Liver (tissue), 3 donors: ENCODE measurements around the gene HIPK1.

Experiments
- ATF3 ChIP-seq: IDR thresholded peaks from 2 replicates; pipeline ENCODE4 v1.6.1; 2016; ENCODE audit warnings: antibody characterized with exemption
- CTCF ChIP-seq: fragments of 150-350 bp; IDR thresholded peaks from 2 replicates; pipeline ENCODE4 v1.5.1; 2017; ENCODE audit warnings: improper control_type of control experiment, low read depth, low read length; ENCODE audit not compliant: missing input control
- EGR1 ChIP-seq, 2 donors: IDR thresholded peaks; 2 replicates each; pipeline ENCODE4 v1.6.1; 2016 to 2018; ENCODE audit warnings: antibody characterized with exemption in 2 of 2, low read depth in 2 of 2
- FOXA1 ChIP-seq: IDR thresholded peaks from 2 replicates; pipeline ENCODE4 v1.6.1; 2016; ENCODE audit warnings: antibody characterized with exemption
- GABPA ChIP-seq, 2 donors: IDR thresholded peaks in 1 of 2; conservative IDR thresholded peaks in 1 of 2; 2 replicates each; pipeline ENCODE4 v1.6.1; 2016; ENCODE audit warnings: antibody characterized with exemption in 2 of 2, mild to moderate bottlenecking in 1 of 2, moderate library complexity in 1 of 2
- JUND ChIP-seq, 2 donors: IDR thresholded peaks; 2 replicates each; pipeline ENCODE4 v1.6.1; 2016; ENCODE audit warnings: antibody characterized with exemption in 2 of 2
- RXRA ChIP-seq, 2 donors: IDR thresholded peaks; 2 replicates each; pipeline ENCODE4 v1.6.1; 2017 to 2018; ENCODE audit warnings: antibody characterized with exemption in 2 of 2, mild to moderate bottlenecking in 1 of 2
- SP1 ChIP-seq: IDR thresholded peaks from 2 replicates; pipeline ENCODE4 v1.6.1; 2018; ENCODE audit warnings: antibody characterized with exemption, mild to moderate bottlenecking
- TAF1 ChIP-seq: conservative IDR thresholded peaks from 2 replicates; pipeline ENCODE4 v1.6.1; 2016; ENCODE audit warnings: antibody characterized with exemption, mild to moderate bottlenecking
- TF ChIP-seq, protein P1 (sequence below): IDR thresholded peaks from 2 replicates; pipeline ENCODE4 v1.6.1; 2016; ENCODE audit warnings: antibody characterized with exemption, mild to moderate bottlenecking
- TF ChIP-seq, protein P2 (sequence below): IDR thresholded peaks from 2 replicates; pipeline ENCODE4 v1.6.1; 2016; ENCODE audit warnings: antibody characterized with exemption
- donor health status: healthy.
- donor health status: healthy.

DNA sequence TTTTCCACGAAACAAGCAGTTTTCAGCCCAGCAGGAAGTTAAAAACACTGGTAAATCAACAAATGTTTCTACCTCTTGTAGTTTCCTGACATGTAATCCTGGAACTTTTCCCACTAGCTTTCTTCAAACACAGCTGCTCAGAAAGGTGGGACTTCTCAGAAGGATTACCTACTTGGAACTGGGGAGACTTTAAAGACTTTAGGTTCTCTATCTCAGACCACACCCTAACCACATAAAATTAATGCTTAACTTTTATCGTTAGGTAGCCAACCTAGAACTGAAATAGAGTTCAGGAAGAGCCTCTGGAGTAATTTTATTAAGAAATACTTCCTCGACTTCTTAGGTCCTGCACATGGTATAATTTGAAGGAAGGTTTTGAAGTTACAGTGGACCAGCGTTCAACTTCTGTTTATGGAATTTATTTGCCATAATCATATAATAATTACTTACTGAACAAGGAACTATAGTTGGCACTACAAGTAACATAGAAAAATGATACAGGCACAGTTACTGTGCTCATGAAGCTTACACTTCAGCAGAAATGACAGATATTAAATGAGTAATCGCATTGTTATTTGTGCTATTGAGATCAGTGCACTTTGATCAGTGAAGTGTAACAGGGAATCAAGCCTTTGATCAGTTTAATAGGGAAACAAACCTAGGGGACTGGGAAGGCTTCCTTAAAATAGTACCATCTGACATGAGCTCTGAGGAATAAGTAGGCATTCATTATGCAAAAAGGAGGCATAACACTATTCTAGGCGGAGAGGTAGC, 41.5 kb upstream of the HIPK1 start, which contains the start of gene BCL2L15:
- TF ChIP-seq, protein P1, sequence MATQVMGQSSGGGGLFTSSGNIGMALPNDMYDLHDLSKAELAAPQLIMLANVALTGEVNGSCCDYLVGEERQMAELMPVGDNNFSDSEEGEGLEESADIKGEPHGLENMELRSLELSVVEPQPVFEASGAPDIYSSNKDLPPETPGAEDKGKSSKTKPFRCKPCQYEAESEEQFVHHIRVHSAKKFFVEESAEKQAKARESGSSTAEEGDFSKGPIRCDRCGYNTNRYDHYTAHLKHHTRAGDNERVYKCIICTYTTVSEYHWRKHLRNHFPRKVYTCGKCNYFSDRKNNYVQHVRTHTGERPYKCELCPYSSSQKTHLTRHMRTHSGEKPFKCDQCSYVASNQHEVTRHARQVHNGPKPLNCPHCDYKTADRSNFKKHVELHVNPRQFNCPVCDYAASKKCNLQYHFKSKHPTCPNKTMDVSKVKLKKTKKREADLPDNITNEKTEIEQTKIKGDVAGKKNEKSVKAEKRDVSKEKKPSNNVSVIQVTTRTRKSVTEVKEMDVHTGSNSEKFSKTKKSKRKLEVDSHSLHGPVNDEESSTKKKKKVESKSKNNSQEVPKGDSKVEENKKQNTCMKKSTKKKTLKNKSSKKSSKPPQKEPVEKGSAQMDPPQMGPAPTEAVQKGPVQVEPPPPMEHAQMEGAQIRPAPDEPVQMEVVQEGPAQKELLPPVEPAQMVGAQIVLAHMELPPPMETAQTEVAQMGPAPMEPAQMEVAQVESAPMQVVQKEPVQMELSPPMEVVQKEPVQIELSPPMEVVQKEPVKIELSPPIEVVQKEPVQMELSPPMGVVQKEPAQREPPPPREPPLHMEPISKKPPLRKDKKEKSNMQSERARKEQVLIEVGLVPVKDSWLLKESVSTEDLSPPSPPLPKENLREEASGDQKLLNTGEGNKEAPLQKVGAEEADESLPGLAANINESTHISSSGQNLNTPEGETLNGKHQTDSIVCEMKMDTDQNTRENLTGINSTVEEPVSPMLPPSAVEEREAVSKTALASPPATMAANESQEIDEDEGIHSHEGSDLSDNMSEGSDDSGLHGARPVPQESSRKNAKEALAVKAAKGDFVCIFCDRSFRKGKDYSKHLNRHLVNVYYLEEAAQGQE, result no peak
- TF ChIP-seq RXRA (IDR thresholded peaks at IDR 0.05), result no peak
- no peak for TF ChIP-seq CTCF
- TF ChIP-seq ATF3, result no peak
- no peak for TF ChIP-seq GABPA (IDR thresholded peaks at IDR 0.05 in 1 of 2, conservative IDR thresholded peaks at IDR 0.05 in 1 of 2)
- TF ChIP-seq, protein P2, sequence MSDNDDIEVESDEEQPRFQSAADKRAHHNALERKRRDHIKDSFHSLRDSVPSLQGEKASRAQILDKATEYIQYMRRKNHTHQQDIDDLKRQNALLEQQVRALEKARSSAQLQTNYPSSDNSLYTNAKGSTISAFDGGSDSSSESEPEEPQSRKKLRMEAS, result no peak
- no peak for TF ChIP-seq TAF1
- TF ChIP-seq SP1, result no peak
- TF ChIP-seq EGR1 (IDR thresholded peaks at IDR 0.05; ENCODE audit: low read depth in 2 of 2), result no peak
- no peak for TF ChIP-seq JUND (IDR thresholded peaks at IDR 0.05)
- no peak for TF ChIP-seq FOXA1
